ENCODE results near the gene MACROD1. TPM values are rescaled to one million over a fixed set of nuclear protein-coding genes. Genes with fewer than 3 reads are reported as not detected.

Gene MACROD1
- total and polyA plus RNA-seq, 10 of the 15 experiments (the other 5 are each of a cell fraction or from before 2014, with no cell fraction given): 1.2 to 22.7 (median 11.3) TPM; not detected in 1

DNA sequence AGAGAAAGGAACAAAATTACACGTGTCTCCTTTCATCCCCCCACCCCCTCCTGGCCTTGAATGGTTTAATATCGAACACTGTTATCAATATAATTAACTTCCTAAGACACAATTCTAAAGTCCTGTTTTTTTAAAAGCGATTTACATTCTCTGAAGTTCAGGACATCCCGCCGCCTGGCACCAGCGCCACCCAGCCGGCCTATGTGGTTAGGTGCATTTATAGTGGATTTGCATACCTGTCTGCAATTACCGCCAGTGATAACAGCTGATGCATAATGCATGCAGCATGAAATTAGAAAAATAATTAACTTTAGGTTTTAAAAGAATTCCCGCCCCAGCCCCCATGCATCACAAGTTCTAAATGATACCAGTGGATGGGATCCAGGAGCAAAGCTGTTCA lies 58.6 kb downstream of the MACROD1 start:
- WGBS (ENCODE audit: insufficient coverage, insufficient replicate concordance, low lambda C conversion rate, missing lambda C conversion rate): 2% methylated on average over 9 of the region's 9 CpGs
- no peaks in the 10 kb centered on the region for H3K4me1 ChIP-seq (ENCODE audit: control insufficient read depth, insufficient read depth, low read length)
- POLR2A ChIA-PET: no interaction called here
- TF ChIP-seq, protein P1, sequence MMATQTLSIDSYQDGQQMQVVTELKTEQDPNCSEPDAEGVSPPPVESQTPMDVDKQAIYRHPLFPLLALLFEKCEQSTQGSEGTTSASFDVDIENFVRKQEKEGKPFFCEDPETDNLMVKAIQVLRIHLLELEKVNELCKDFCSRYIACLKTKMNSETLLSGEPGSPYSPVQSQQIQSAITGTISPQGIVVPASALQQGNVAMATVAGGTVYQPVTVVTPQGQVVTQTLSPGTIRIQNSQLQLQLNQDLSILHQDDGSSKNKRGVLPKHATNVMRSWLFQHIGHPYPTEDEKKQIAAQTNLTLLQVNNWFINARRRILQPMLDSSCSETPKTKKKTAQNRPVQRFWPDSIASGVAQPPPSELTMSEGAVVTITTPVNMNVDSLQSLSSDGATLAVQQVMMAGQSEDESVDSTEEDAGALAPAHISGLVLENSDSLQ (IDR thresholded peaks at IDR 0.05): no peak
- TF ChIP-seq IRF4 (IDR thresholded peaks at IDR 0.05; ENCODE audit: low read depth, low read length) (no peak), E4F1 (IDR thresholded peaks at IDR 0.05; ENCODE audit: borderline replicate concordance, partially characterized antibody) (no peak)
- no peak overlapping the region for H3K4me2 ChIP-seq (ENCODE audit: control insufficient read depth, insufficient read depth)
- no peak overlapping the region for H2AFZ ChIP-seq (ENCODE audit: control insufficient read depth, low read depth, low read length)
- H4K20me1 ChIP-seq (ENCODE audit: control insufficient read depth, insufficient read depth): no peaks in the 10 kb centered on the region
- intact Hi-C loops (cut with micrococcal nuclease; ENCODE audit: unreplicated experiment): no loop called here
- SMC1A ChIA-PET (ENCODE audit: uncharacterized antibody, unreplicated experiment): no interaction called here
- FAIRE-seq (no peak), ATAC-seq (no peak), DNase-seq (ENCODE audit: low read depth, low spot score) (no peak)
- CTCF ChIA-PET: no interaction called here
- no peaks in the 10 kb centered on the region; a peak in 1 of 4 replicates for H3K27me3 ChIP-seq (replicated peaks in 1 of 2; ENCODE audit: control insufficient read depth in 2 of 2, insufficient read depth in 2 of 2, low read length in 1 of 2)
- H3K9me3 ChIP-seq (replicated peaks; ENCODE audit: control insufficient read depth, insufficient read depth, low read length): no peaks in the 10 kb centered on the region
- in situ Hi-C loops (cut with MboI): no loop called here
- no peak overlapping the region for H3K4me3 ChIP-seq
- no peaks in the 10 kb centered on the region for H3K79me2 ChIP-seq (ENCODE audit: control insufficient read depth, insufficient read depth, low read length)
- RAD21 ChIA-PET (ENCODE audit: unreplicated experiment): no interaction called here
- H3K9ac ChIP-seq (ENCODE audit: control insufficient read depth, insufficient read depth, low read length): no peak overlapping the region
- no TSS peak for BruUV-seq (replicated peaks)
- H3K36me3 ChIP-seq (ENCODE audit: control insufficient read depth in 2 of 2, insufficient read depth in 2 of 2, low read length in 1 of 2): no peaks in the 10 kb centered on the region
- no peak overlapping the region for H3K27ac ChIP-seq (ENCODE audit: control insufficient read depth, insufficient read depth)

- H3K9ac ChIP-seq (ENCODE audit: control insufficient read depth, insufficient read depth, low read length): no peak overlapping the region
- H3K4me3 ChIP-seq: no peak overlapping the region
- WGBS (ENCODE audit: insufficient coverage, insufficient replicate concordance, low lambda C conversion rate, missing lambda C conversion rate): 18% methylated on average over 5 of the region's 5 CpGs
- CTCF ChIA-PET: no interaction called here
- H2AFZ ChIP-seq (ENCODE audit: control insufficient read depth, low read depth, low read length): no peak overlapping the region
- RAD21 ChIA-PET (ENCODE audit: unreplicated experiment): no interaction called here
- TF ChIP-seq, protein P2, sequence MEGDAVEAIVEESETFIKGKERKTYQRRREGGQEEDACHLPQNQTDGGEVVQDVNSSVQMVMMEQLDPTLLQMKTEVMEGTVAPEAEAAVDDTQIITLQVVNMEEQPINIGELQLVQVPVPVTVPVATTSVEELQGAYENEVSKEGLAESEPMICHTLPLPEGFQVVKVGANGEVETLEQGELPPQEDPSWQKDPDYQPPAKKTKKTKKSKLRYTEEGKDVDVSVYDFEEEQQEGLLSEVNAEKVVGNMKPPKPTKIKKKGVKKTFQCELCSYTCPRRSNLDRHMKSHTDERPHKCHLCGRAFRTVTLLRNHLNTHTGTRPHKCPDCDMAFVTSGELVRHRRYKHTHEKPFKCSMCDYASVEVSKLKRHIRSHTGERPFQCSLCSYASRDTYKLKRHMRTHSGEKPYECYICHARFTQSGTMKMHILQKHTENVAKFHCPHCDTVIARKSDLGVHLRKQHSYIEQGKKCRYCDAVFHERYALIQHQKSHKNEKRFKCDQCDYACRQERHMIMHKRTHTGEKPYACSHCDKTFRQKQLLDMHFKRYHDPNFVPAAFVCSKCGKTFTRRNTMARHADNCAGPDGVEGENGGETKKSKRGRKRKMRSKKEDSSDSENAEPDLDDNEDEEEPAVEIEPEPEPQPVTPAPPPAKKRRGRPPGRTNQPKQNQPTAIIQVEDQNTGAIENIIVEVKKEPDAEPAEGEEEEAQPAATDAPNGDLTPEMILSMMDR (IDR thresholded peaks at IDR 0.05 in 2 of 3, conservative IDR thresholded peaks at IDR 0.05 in 1 of 3; ENCODE audit: control insufficient read depth in 2 of 3, extremely low read depth in 1 of 3, insufficient read depth in 1 of 3, low read depth in 3 of 3, low read length in 3 of 3): no peak
- H3K79me2 ChIP-seq (ENCODE audit: control insufficient read depth, insufficient read depth, low read length): no peaks in the 10 kb centered on the region
- H3K4me1 ChIP-seq (ENCODE audit: control insufficient read depth, insufficient read depth, low read length): no peaks in the 10 kb centered on the region; the same call in 1 of the 2 replicates
- no peak overlapping the region for H3K27ac ChIP-seq (ENCODE audit: control insufficient read depth, insufficient read depth)
- FAIRE-seq: no peak
- POLR2A ChIA-PET: no interaction called here
- in situ Hi-C loops (cut with MboI): no loop called here
- no peaks in the 10 kb centered on the region for H3K9me3 ChIP-seq (replicated peaks; ENCODE audit: control insufficient read depth, insufficient read depth, low read length)
- BruUV-seq (replicated peaks): no TSS peak
- no peaks in the 10 kb centered on the region; a peak in 1 of 4 replicates for H3K27me3 ChIP-seq (replicated peaks in 1 of 2; ENCODE audit: control insufficient read depth in 2 of 2, insufficient read depth in 2 of 2, low read length in 1 of 2)
- DNase-seq (ENCODE audit: low read depth, low spot score): no peak
- no peaks in the 10 kb centered on the region for H3K36me3 ChIP-seq (ENCODE audit: control insufficient read depth in 2 of 2, insufficient read depth in 2 of 2, low read length in 1 of 2)
- ATAC-seq: no peak
- SMC1A ChIA-PET (ENCODE audit: uncharacterized antibody, unreplicated experiment): no interaction called here
- no peaks in the 10 kb centered on the region for H4K20me1 ChIP-seq (ENCODE audit: control insufficient read depth, insufficient read depth)
- no peak overlapping the region for H3K4me2 ChIP-seq (ENCODE audit: control insufficient read depth, insufficient read depth)
- intact Hi-C loops (cut with micrococcal nuclease; ENCODE audit: unreplicated experiment): loop anchor here (5.0 kb wide), 1 partner anchor 43 kb away; no protein-coding TSS in a partner anchor
These were observed 61.3 kb downstream of the MACROD1 start for GRCh38 chr11:64104632-64105031.

Data from GM12878 (cell line).